Uterus (tissue), 4 donors: ENCODE results near the gene PLD1. TPM values are rescaled to one million over a fixed set of nuclear protein-coding genes. Genes with fewer than 3 reads are reported as not detected.

Experiments
- DNase-seq, 2 donors: peaks; one replicate each; pipeline ENCODE4 v3.0.0-alpha.2; 2019 to 2020
- H3K27ac ChIP-seq, 2 donors: fragments of 200-600 bp; sonication (generic); 1 replicate in 1 of 2; 2 replicates in 1 of 2; pipeline ENCODE4 v1.5.1; 2016 to 2018
- H3K27me3 ChIP-seq, 2 donors: fragments of 200-600 bp; sonication (generic); one replicate each; pipeline ENCODE4 v1.5.1; 2018 to 2019; ENCODE audit warnings: control low read depth in 1 of 2
- H3K36me3 ChIP-seq, 2 donors: fragments of 200-600 bp; sonication (generic); one replicate each; pipeline ENCODE4 v1.5.1; 2019; ENCODE audit warnings: control low read depth in 1 of 2
- H3K4me1 ChIP-seq, 2 donors: fragments of 200-600 bp; sonication (generic); one replicate each; pipeline ENCODE4 v1.5.1; 2018 to 2019; ENCODE audit warnings: control low read depth in 1 of 2
- H3K4me3 ChIP-seq, 2 donors: fragments of 200-600 bp; sonication (generic); 1 replicate in 1 of 2; 2 replicates in 1 of 2; pipeline ENCODE4 v1.5.1; 2018 to 2019; ENCODE audit warnings: mild to moderate bottlenecking in 1 of 2
- H3K9me3 ChIP-seq, 2 donors: fragments of 200-600 bp; sonication (generic); one replicate each; pipeline ENCODE4 v1.5.1; 2019; ENCODE audit warnings: control low read depth in 1 of 2
- CTCF ChIP-seq, 4 experiments: fragments of 200-600 bp in 2 of 4; fragments of 450-650 bp in 2 of 4; sonication (generic) in 2 of 4; IDR thresholded peaks; one replicate each; pipeline ENCODE4 v1.5.1; 2016 to 2019; ENCODE audit warnings: antibody characterized with exemption in 4 of 4, mild to moderate bottlenecking in 2 of 4, moderate library complexity in 1 of 4
- POLR2A ChIP-seq, 2 donors: fragments of 450-650 bp; IDR thresholded peaks; one replicate each; pipeline ENCODE4 v1.6.1; 2016; ENCODE audit warnings: antibody characterized with exemption in 2 of 2, mild to moderate bottlenecking in 1 of 2, moderate library complexity in 1 of 2
- intact Hi-C: fragments of 100-400 bp; cut with DNase I; formaldehyde crosslinking; loops from one replicate; pipeline ENCODE4 v1.15.1; 2023; ENCODE audit warnings: low total_unique reads
- total RNA-seq, 4 donors: library from RNA; depleted of rRNA in 3 of 4; stranded (reverse); fragments of >200 nt in 3 of 4; gene quantifications; one replicate each; pipeline versions ENCODE4 v1.1.0 to v1.2.4, GENCODE V29; 2014 to 2023
- donor health status: DM: yes; HTN: yes; CAD: no.

Gene PLD1
- total RNA-seq, 4 donors from 2014 or later, result 15.6 to 94.8 (median 30.8) TPM

- H3K4me3 ChIP-seq, result no peak overlapping the region
- no peaks in the 10 kb centered on the region for H3K27me3 ChIP-seq
- TF ChIP-seq CTCF (IDR thresholded peaks at IDR 0.05), result no peak
- TF ChIP-seq POLR2A (IDR thresholded peaks at IDR 0.05), result no peak
- peaks cover 0 to 9% of the 10 kb centered on the region in 2 donors for H3K4me1 ChIP-seq
- H3K27ac ChIP-seq, result no peak overlapping the region
- intact Hi-C loops, result no loop called here
- no peak for DNase-seq
- no peaks in the 10 kb centered on the region for H3K9me3 ChIP-seq
- no peaks in the 10 kb centered on the region for H3K36me3 ChIP-seq
Observed at GRCh38 chr3:171745577-171746319, 64.5 kb downstream of the PLD1 start.

- no peak for TF ChIP-seq POLR2A (IDR thresholded peaks at IDR 0.05)
- no peak for TF ChIP-seq CTCF (IDR thresholded peaks at IDR 0.05)
- Histone ChIP-seq H3K27me3 (no peaks in the 10 kb centered on the region), H3K27ac (no peak overlapping the region), H3K36me3 (no peaks in the 10 kb centered on the region), H3K9me3 (no peaks in the 10 kb centered on the region), H3K4me1 (peaks cover 0 to 9% of the 10 kb centered on the region in 2 donors), H3K4me3 (no peak overlapping the region)
- no peak for DNase-seq
- intact Hi-C loops, result no loop called here
Observed at GRCh38 chr3:171744158-171744741, 66.0 kb downstream of the PLD1 start.

- TF ChIP-seq POLR2A (IDR thresholded peaks at IDR 0.05), result no peak
- TF ChIP-seq CTCF (IDR thresholded peaks at IDR 0.05), result no peak
- Histone ChIP-seq H3K36me3 (no peaks in the 10 kb centered on the region), H3K4me3 (no peak overlapping the region), H3K9me3 (no peaks in the 10 kb centered on the region), H3K27me3 (no peaks in the 10 kb centered on the region), H3K4me1 (peaks cover 0 to 9% of the 10 kb centered on the region in 2 donors), H3K27ac (no peak overlapping the region)
- DNase-seq, result no peak
- intact Hi-C loops, result no loop called here
Observed at GRCh38 chr3:171743327-171744157, 66.7 kb downstream of the PLD1 start.

GRCh38 chr3:171741377-171741776, 68.9 kb downstream of the PLD1 start:
- Histone ChIP-seq H3K4me3 (no peak overlapping the region), H3K4me1 (no peaks in the 10 kb centered on the region)
- intact Hi-C loops, result no loop called here

More at GRCh38 chr3:171741377-171741776, 68.9 kb downstream of the PLD1 start:
- no peaks in the 10 kb centered on the region for H3K27me3 ChIP-seq
- H3K27ac ChIP-seq, result no peak overlapping the region
- H3K9me3 ChIP-seq, result no peaks in the 10 kb centered on the region
- DNase-seq, result no peak
- no peaks in the 10 kb centered on the region for H3K36me3 ChIP-seq
- TF ChIP-seq POLR2A (IDR thresholded peaks at IDR 0.05) (no peak), CTCF (IDR thresholded peaks at IDR 0.05) (no peak)
